HPDE6-E6E7 (cell line): ENCODE results near the gene MC4R.
"Not testable (repeated sequence)": the region's sequence is repeated elsewhere in the genome, so short reads cannot be mapped to it uniquely, and the experiment has no call there.

Source experiments
- DNase-seq: peaks from one replicate; pipeline ENCODE4 v3.0.0; 2011; ENCODE audit warnings: missing footprints; ENCODE audit errors: extremely low spot score

Gene MC4R

GRCh38 chr18:60372596-60372995 is at the start of gene MC4R:
TSS of gene MC4R (minus strand) at chr18:60372775. CDS start at chr18:60372349, 426 bp downstream.
- peak; percentile 19 for DNase-seq

GRCh38 chr18:60422306-60422705 is 49.7 kb upstream of the MC4R start:
- not testable (repeated sequence) for DNase-seq

DNA sequence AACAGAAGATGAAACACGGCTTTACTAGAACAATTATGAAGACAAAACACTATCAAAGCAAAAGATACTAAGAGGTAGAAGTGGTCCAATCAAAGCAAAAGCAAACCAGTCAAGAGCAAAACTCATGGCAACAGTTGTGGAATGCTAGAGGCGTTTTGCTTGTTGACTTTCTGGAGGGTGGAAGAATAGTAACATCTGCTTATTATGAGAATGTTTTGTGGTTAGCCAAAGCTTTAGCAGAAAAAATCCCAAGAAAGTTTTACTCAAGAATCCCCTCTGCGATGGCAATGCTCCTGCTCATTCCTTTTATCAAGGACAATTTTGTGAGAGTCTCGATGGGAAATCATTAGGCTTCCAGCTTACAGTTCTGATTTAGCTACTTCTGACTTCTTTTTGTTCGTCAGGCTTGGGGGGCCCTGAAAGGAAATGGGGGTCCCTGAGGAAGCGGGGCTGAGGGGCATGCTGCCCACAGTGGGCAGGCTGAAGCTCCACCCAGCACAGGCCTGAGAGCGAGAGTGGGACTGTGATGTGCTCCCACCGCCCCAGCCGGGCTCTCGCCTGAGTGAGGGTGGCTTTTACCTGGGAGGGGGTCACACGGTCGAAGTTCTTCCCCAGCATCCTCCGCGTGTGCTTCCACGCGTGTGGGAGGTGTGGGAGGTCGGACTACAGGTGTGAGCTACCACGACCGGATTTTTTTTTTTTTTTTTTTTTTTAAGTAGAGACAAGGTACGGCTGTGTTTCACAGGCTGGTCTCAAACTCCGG is 49.0 kb upstream of the MC4R start:
- no peak for DNase-seq

DNA sequence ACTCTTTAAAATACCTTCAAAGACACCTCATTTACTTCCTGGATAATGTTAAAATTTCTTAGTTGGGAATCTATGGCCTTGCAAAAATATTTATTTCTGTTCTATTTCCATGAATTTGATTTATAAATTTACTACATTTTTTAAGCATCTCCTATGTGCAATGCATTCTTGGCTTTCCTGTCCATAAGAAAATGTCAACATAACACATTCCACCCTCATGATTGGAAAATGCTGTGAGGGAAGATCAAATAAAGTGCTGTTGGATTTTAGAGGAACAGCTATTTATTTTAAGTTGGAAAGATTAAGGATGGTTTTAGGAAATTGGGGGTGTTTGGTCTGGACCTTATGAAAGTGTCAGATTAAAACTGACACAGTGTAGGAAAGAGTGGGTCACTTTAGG is 45.4 kb upstream of the MC4R start:
- DNase-seq, result no peak

GRCh38 chr18:60413944-60414547 is 41.5 kb upstream of the MC4R start:
- no peak for DNase-seq

- DNase-seq, result no peak
Measured at GRCh38 chr18:60411715-60412114, 39.1 kb upstream of the MC4R start.

DNA sequence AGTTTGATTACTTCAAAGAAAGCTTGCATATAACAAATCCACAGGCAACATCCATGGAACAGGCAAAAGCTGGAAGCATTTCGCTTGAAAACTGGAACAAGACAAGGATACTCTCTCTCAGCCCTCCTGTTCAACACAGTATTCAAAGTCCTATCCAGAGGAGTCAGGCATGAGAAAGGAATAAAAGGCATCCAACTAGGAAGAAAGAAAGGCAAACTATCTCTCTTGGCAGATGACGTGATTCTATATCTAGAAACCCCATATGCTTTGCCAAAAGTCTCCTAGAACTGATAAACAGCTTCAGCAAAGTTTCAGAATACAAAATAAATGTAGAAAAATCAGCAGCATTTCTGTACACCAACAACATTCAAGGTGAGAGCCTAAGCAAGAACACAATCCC is 34.1 kb upstream of the MC4R start:
- DNase-seq, result no peak

DNA sequence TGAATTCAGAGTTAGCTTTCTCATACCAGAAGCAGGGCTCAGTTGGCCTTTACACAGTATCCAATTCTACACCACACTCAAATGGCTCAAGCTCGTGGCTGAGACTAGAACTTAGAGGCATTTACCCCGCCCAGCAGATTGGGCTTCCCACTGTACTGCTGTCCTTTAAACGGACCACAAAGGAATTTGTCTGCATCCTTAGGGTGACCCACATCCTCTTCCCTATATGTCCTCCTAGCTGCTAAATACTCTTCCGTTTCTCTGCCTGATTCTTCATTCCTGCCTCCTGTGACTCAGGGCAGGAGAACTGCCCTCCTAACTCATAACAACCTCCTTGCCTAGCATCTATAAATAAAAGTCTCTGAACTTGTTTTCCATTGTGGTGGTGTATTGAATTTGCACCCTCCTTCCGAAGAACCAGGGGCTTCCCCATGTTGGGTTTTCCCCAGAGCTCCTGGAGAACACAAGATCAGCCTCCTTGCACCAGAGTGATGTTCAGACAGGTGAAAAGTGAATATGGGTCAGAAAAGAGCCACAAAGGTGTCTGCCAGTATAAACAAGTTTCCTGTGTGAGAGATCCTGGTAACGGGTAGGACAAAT is 32.0 kb upstream of the MC4R start:
- DNase-seq, result no peak

DNA sequence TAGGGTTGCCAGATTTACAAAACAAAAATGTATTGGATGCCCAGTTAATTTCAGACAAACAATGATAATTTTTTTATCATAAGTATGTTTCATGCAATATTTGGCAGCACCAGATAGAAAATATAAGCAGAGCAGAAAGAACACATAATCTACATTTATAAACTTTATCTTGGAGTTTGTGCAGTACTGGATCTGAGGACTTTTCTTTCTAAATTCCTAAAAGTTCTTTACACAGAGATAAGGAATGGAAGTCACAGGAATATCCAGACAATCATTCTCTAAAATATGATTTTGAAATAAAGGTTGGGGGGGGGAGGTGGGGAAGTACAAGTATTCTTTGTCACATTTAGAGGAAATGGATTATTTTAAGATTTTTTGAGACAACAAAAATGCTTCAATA is 28.8 kb upstream of the MC4R start:
- DNase-seq, result no peak

GRCh38 chr18:60391571-60392226 is 19.1 kb upstream of the MC4R start:
- DNase-seq, result no peak

DNA sequence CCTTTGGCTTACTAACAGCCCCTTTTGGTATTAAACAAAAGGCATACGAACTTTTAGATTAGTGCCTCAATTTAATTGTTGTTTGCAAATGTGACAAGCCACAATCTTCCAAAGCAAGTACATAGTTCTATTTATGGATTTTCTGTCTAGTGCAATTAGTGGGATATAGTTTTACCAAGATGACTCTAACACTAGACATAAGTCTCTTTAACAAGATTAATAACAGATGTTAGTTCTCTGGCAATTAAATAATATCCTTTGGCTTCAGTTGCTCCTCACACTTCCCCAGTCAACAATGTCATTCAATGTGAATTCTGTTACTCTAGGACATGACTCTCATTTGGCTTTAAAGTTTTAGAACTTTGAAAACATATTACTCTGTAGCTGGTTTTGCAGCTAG is 16.7 kb upstream of the MC4R start:
- DNase-seq, result no peak

- no peak for DNase-seq
Measured at GRCh38 chr18:60385693-60386092, 13.1 kb upstream of the MC4R start.

GRCh38 chr18:60383893-60384292 is 11.3 kb upstream of the MC4R start:
- DNase-seq, result no peak

DNA sequence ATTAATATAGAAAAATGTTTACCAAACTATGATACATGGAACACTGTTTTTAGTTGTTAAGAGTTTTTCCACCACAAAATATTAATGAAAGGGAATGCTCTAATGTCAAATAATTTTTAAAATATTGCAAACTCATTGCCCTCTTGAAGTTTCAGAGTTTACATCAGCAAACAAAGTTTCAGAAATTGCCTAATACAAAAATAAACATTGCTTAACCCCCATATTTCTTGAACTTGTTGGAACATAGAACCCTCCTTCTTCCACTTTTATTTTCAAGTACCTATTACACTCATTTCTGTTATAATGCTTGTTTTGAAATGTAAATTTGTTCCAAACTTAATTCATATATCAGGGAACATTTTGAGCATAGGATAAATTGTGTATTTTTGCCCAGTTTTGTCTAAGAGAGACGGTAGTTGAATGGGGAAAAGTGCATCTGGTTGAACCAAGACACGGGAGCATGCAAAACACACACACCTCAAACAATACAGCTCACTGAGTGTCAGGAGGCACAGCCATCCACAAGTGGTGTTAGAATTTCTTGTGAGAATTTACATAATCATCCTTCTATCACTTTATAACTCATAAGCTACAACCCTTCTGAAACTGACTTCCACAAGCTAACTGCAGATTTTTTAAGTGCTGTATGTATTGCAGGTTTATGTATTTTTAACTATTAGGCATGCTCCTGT is 5.3 kb upstream of the MC4R start:
- DNase-seq, result no peak

DNA sequence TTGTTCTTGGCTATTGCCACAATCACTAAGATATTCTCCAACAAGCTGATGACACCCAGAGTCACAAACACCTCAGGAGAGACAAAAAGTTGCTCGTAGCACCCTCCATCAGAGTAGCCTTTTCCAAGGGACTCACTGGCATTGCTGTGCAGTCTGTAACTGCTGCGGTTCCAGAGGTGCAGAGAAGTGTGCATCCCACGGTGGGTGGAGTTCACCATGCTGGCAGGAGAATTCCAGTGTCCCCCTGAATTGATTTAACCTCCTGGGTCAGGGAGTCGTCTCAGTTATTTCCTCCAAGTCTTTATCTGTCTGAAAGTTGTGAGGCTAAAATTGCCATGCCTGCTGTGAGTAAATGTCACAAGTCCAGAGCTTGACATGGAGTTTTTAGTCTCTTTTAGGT is 443 bp downstream of the MC4R start:
- no peak for DNase-seq

GRCh38 chr18:60358516-60358915 is 14.1 kb downstream of the MC4R start:
- no peak for DNase-seq

DNA sequence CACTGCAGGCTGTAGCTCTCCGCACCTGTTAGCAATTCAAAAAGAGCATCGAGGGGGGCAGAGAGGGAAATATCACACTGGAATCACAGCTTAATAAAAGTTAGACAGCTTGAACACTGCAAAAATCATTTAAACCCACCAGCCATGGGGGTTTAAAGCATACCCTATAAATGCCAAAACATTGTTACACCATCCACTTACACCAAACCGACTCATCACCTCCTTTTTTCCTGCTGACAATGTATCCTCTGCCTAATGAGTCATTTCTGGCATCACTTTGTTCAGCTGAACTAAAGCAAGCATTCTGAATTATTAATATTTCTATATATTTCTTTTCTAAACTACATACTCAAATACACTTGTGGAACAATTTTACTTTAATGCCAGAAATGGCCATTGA is 21.6 kb downstream of the MC4R start:
- DNase-seq, result no peak

DNA sequence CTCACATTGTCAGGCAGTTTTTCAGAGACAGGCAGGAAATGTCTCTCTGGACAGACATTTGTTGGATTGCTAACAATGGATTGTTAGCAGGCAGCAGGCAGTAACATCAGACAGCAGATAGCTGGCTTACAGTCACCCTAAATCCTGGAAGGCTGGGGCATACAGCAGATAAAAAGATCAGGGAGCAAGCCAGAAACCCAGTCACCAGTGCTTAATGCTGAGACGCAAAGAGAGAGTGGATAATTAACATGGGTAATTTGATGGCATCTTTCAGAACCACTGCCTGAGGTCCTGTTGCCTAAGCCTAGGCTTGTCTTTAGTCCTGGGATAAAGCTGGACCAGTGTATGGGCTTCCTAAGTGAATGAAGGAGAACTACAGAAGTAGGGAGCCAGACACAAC is 22.4 kb downstream of the MC4R start:
- no peak for DNase-seq

DNA sequence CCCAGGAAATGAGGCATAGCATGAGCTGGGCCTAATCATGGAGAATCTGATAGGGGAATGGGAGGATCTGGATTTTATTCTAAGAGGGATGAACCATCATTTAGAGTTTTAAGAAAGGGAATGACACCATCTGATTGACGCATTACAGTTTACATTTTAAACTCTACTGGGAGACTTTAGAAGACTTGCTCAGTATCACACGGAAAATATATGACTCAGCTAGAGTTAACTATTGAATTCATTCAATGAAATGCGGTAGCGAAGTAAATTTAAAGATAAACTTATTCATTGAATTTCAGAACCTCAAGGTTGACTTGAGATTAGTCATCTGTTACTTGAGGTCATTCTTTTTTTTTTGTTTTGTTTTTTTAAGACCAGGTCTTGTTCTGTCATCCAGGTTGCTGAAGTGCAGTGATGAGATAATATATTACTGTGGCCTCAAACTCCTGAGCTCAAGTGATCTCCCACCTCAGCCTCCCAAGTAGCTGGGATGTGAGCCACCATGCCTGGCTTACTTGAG is 25.0 kb downstream of the MC4R start:
- DNase-seq, result no peak

DNA sequence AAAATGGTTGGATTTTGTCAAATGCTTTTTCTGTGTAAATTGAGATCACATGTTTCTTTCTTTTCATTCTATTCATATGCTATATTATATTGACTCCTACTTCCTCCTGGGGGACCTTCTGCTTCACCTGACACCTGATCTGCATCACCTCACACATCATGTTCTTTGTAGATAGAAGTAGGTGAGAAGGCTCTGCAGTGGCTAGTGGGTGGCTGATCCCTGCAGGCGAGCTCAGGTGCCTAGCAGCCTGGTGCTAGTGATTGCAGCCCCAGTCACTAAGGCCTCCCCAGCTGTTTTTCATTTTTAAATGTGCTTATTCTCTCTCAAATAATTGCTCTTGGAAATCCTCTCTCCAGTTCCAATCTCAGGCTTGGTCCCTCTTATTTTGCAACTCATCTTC is 33.6 kb downstream of the MC4R start:
- no peak for DNase-seq

DNA sequence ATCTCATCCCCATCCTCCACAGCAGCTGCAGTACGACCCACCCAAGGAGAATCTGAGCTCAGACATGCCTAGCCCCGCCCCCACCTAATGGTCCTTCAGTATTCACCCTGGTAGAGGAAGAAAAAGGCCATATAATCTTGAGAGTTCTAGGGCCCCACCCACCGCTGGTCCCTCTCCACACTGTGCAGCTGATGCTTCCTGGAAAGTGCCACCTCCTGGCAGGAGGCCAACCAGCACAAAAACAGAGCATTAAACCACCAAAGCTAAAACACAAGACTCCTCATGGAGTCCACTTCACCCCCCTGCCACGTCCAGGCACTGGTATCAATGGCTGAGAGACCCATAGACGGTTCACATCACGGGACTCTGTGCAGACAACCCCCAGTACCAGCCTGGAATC is 40.7 kb downstream of the MC4R start:
- DNase-seq, result no peak

DNA sequence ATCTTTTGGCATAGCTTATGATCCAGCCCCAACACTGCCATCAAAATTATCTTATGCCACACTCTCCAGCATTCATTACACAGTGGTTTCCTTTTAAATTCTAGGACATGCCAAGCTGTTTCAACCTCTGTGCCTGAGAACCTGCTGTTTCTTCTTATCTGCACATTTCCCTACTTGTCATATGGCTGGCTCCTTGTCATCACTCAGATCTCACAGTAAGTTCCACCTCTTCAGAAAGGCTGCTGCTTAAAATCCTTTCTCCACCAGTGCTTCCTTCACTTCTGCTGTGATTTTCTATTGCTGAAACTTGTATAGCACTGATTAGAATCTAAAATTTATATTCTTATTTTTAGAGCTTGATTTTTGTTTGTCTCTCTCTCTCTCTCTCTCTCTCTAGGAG is 43.4 kb downstream of the MC4R start:
- no peak for DNase-seq
